DND-41 (cell line): ENCODE measurements around the gene WDR70.

Source experiments
- ATAC-seq: fragments of 200-7000 bp; cut with Tn5 transposase; 3 replicates; pipeline ENCODE4 v1.9.1; 2021; ENCODE audit warnings: low read depth; ENCODE audit not compliant: insufficient read depth
- DNase-seq: peaks from one replicate; pipeline ENCODE4 v3.0.0-alpha.2; 2020
- H2AFZ ChIP-seq: 2 replicates; pipeline ENCODE4 v1.6.0; 2012; ENCODE audit warnings: low read depth, low read length
- H3K27ac ChIP-seq: 2 replicates; pipeline ENCODE4 v1.5.1; 2012; ENCODE audit warnings: low read length, inconsistent platforms
- H3K27me3 ChIP-seq: fragments of 200-600 bp; sonication (generic); 2 replicates; pipeline ENCODE4 v1.6.0; 2012; ENCODE audit warnings: low read length, mild to moderate bottlenecking, inconsistent platforms; ENCODE audit not compliant: insufficient read depth, poor library complexity
- H3K36me3 ChIP-seq: 2 replicates; pipeline ENCODE4 v1.5.1; 2012; ENCODE audit warnings: low read length, inconsistent platforms; ENCODE audit not compliant: insufficient read depth
- H3K4me1 ChIP-seq: 2 replicates; pipeline ENCODE4 v1.5.1; 2012; ENCODE audit warnings: mild to moderate bottlenecking, low read length; ENCODE audit not compliant: insufficient read depth
- H3K4me2 ChIP-seq: 2 replicates; pipeline ENCODE4 v1.6.0; 2012; ENCODE audit warnings: mild to moderate bottlenecking, moderate library complexity, low read length, inconsistent platforms; ENCODE audit not compliant: insufficient read depth
- H3K4me3 ChIP-seq, 2 experiments: fragments of 200-600 bp in 1 of 2; shearing (Covaris generic) in 1 of 2; 2 replicates each; pipeline ENCODE4 v1.5.1; 2012 to 2016; ENCODE audit warnings: inconsistent platforms in 2 of 2, low read length in 2 of 2, mild to moderate bottlenecking in 2 of 2, low read depth in 1 of 2, moderate library complexity in 1 of 2
- H3K79me2 ChIP-seq: 2 replicates; pipeline ENCODE4 v1.6.0; 2012; ENCODE audit warnings: low read length, inconsistent platforms; ENCODE audit not compliant: insufficient read depth
- H3K9ac ChIP-seq: 2 replicates; pipeline ENCODE4 v1.6.0; 2012; ENCODE audit warnings: low read depth, mild to moderate bottlenecking, inconsistent platforms, low read length, moderate library complexity
- H3K9me3 ChIP-seq: 2 replicates; pipeline ENCODE4 v1.5.1; 2012; ENCODE audit warnings: low read length, moderate library complexity, mild to moderate bottlenecking, inconsistent platforms; ENCODE audit not compliant: insufficient read depth, severe bottlenecking
- H4K20me1 ChIP-seq: 2 replicates; pipeline ENCODE4 v1.6.0; 2012; ENCODE audit warnings: low read length; ENCODE audit not compliant: insufficient read depth
- CTCF ChIP-seq: IDR thresholded peaks from 2 replicates; pipeline ENCODE4 v1.5.1; 2012; ENCODE audit warnings: borderline replicate concordance, low read length, moderate library complexity, mild to moderate bottlenecking; ENCODE audit not compliant: poor library complexity, severe bottlenecking; ENCODE audit errors: extremely low read depth
- EZH2 ChIP-seq: IDR thresholded peaks from 3 replicates; pipeline ENCODE4 v1.6.1; 2012; ENCODE audit warnings: borderline replicate concordance, low read depth, mild to moderate bottlenecking, moderate library complexity, low read length, inconsistent platforms; ENCODE audit not compliant: severe bottlenecking

The WDR70 gene

GRCh38 chr5:37756248-37756647, 377.1 kb downstream of the WDR70 start:
- ATAC-seq (no peak), DNase-seq (no peak)
- Histone ChIP-seq H3K36me3 (peaks cover 5% of the 10 kb centered on the region; the same call in 1 of the 2 replicates), H3K27ac (no peak overlapping the region), H3K9ac (no peak overlapping the region), H3K4me1 (no peaks in the 10 kb centered on the region), H3K27me3 (no peaks in the 10 kb centered on the region), H3K4me3 (no peak overlapping the region), H3K9me3 (no peaks in the 10 kb centered on the region), H2AFZ (no peak overlapping the region), H4K20me1 (no peaks in the 10 kb centered on the region), H3K79me2 (no peaks in the 10 kb centered on the region), H3K4me2 (no peak overlapping the region)
- TF ChIP-seq CTCF (no peak), EZH2 (no peak)

GRCh38 chr5:37757980-37758582, 379.0 kb downstream of the WDR70 start:
- H3K9ac ChIP-seq: no peak overlapping the region
- H4K20me1 ChIP-seq: no peaks in the 10 kb centered on the region
- H3K4me2 ChIP-seq: no peak overlapping the region
- H3K79me2 ChIP-seq: no peaks in the 10 kb centered on the region
- H2AFZ ChIP-seq: no peak overlapping the region
- no peak overlapping the region for H3K27ac ChIP-seq
- no peaks in the 10 kb centered on the region for H3K4me1 ChIP-seq
- no peaks in the 10 kb centered on the region for H3K9me3 ChIP-seq
- peaks cover 5% of the 10 kb centered on the region; the same call in 1 of the 2 replicates for H3K36me3 ChIP-seq
- DNase-seq: no peak
- no peak for ATAC-seq
- no peak overlapping the region for H3K4me3 ChIP-seq
- TF ChIP-seq EZH2 (no peak), CTCF (no peak)
- no peaks in the 10 kb centered on the region for H3K27me3 ChIP-seq

- no peak for TF ChIP-seq EZH2
- no peak for TF ChIP-seq CTCF
- no peak overlapping the region for H3K9ac ChIP-seq
- no peaks in the 10 kb centered on the region for H3K9me3 ChIP-seq
- H3K27me3 ChIP-seq: no peaks in the 10 kb centered on the region
- no peak overlapping the region for H3K4me3 ChIP-seq
- DNase-seq (no peak), ATAC-seq (no peak)
- no peaks in the 10 kb centered on the region for H3K36me3 ChIP-seq
- no peaks in the 10 kb centered on the region for H3K79me2 ChIP-seq
- H3K4me1 ChIP-seq: no peaks in the 10 kb centered on the region
- H3K4me2 ChIP-seq: no peak overlapping the region
- H4K20me1 ChIP-seq: no peaks in the 10 kb centered on the region
- no peak overlapping the region for H3K27ac ChIP-seq
- H2AFZ ChIP-seq: no peak overlapping the region
These were observed 388.1 kb downstream of the WDR70 start for GRCh38 chr5:37767251-37767650.

- Histone ChIP-seq H3K79me2 (no peaks in the 10 kb centered on the region), H3K27me3 (no peaks in the 10 kb centered on the region), H3K4me3 (no peak overlapping the region), H2AFZ (no peak overlapping the region), H3K9ac (no peak overlapping the region), H3K4me2 (no peak overlapping the region), H3K9me3 (no peaks in the 10 kb centered on the region), H3K36me3 (no peaks in the 10 kb centered on the region), H3K27ac (no peak overlapping the region), H3K4me1 (no peaks in the 10 kb centered on the region), H4K20me1 (no peaks in the 10 kb centered on the region)
- ATAC-seq: no peak
- no peak for DNase-seq
- TF ChIP-seq CTCF (no peak), EZH2 (no peak)
These were observed 388.8 kb downstream of the WDR70 start for GRCh38 chr5:37767961-37768360.
